Measurements from ENCODE around the gene COL6A3. TPM values are rescaled to one million over a fixed set of nuclear protein-coding genes. Genes with fewer than 3 reads are reported as not detected.

COL6A3 gene
- total and polyA plus RNA-seq, 7 donors: 2.8 to 715 (median 233) TPM

DNA sequence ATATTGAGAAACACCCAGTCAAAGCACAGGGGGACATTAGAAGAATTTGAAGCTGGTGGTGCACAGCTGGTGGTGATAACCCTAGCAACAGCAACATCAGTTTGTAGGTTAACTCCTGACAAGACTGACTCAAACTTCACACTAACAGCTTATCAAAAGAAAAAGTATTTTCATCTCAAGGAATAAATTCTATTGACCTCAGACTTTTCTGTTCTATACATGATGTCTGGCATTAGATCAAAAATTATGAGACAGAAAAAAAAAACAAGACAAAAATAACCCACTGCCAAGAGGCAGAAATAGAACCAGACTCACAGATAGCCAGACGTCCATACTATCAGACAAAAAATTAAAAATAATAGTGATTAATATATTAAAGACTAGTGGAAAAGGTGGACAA, 126.1 kb downstream of the COL6A3 start:
- Histone ChIP-seq H3K27me3 (no peaks in the 10 kb centered on the region), H3K4me3 (no peak overlapping the region), H3K36me3 (no peaks in the 10 kb centered on the region), H3K9me3 (no peaks in the 10 kb centered on the region), H3K27ac (peak overlapping the region in 3 of 4 donors; percentile 19 to 90 (median 89)), H3K4me1 (peaks cover 0 to 53% (median 46%) of the 10 kb centered on the region in 4 donors)
- intact Hi-C loops (cut with DNase I): loop anchor here (5.0 kb wide), 1 partner anchor 81 kb away; no protein-coding TSS in a partner anchor
- DNase-seq: no peak
- 84 to 88% methylated on average over 1 of the region's 1 CpG for WGBS, 2 donors
- TF ChIP-seq POLR2A (IDR thresholded peaks at IDR 0.05) (no peak), EP300 (IDR thresholded peaks at IDR 0.05) (no peak), POLR2AphosphoS5 (IDR thresholded peaks at IDR 0.05) (no peak)
- TF ChIP-seq, protein P1, sequence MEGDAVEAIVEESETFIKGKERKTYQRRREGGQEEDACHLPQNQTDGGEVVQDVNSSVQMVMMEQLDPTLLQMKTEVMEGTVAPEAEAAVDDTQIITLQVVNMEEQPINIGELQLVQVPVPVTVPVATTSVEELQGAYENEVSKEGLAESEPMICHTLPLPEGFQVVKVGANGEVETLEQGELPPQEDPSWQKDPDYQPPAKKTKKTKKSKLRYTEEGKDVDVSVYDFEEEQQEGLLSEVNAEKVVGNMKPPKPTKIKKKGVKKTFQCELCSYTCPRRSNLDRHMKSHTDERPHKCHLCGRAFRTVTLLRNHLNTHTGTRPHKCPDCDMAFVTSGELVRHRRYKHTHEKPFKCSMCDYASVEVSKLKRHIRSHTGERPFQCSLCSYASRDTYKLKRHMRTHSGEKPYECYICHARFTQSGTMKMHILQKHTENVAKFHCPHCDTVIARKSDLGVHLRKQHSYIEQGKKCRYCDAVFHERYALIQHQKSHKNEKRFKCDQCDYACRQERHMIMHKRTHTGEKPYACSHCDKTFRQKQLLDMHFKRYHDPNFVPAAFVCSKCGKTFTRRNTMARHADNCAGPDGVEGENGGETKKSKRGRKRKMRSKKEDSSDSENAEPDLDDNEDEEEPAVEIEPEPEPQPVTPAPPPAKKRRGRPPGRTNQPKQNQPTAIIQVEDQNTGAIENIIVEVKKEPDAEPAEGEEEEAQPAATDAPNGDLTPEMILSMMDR (IDR thresholded peaks at IDR 0.05): no peak

DNA sequence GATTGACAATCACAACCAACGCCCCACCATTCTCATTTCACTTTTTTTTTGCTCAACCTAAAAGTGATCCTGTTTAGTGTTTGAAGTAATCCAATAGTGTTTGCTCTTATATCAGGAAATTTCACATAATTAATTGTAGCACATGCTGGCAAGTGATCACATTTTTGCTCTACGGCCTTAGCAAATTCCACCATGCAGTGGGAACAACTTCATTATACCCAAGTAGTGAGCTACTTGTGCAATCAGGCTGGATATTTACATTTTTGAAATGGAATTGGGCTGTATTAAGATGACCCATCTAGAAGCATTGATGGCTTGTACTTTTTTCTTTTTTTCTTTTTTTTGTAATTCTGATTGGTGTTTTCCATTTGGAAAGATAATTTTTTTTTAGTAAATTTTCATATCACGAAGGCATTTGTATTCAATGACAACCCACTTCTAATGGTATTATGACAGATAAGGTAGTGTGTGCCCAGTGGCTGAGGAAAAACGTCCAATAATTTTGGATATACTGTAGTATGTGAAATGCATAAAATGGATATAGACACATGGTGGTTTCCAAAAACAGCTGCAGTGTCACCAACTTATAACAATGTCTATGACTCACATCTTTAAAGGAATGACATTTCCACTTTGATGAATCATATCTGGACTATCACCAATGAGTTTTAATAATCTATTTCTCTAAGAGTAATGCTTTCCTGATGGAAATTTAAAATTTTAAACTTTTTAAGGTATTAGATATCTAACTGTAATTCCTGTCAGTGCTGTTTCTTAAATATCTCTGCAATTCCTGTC, 130.6 kb downstream of the COL6A3 start:
- no peak overlapping the region for H3K4me3 ChIP-seq
- DNase-seq: no peak
- intact Hi-C loops (cut with DNase I): loop anchor here (5.0 kb wide), 1 partner anchor 34 kb away; no protein-coding TSS in a partner anchor
- H3K36me3 ChIP-seq: no peaks in the 10 kb centered on the region
- no peaks in the 10 kb centered on the region for H3K9me3 ChIP-seq
- no peaks in the 10 kb centered on the region for H3K27me3 ChIP-seq
- H3K4me1 ChIP-seq: peaks cover 0 to 60% (median 47%) of the 10 kb centered on the region in 4 donors
- WGBS, 2 donors: 69 to 79% methylated on average over 4 of the region's 4 CpGs
- TF ChIP-seq POLR2AphosphoS5 (IDR thresholded peaks at IDR 0.05): no peak
- TF ChIP-seq, protein P1 (IDR thresholded peaks at IDR 0.05): no peak
- no peak for TF ChIP-seq EP300 (IDR thresholded peaks at IDR 0.05)
- no peak for TF ChIP-seq POLR2A (IDR thresholded peaks at IDR 0.05)
- peak overlapping the region in 3 of 4 donors; percentile 81 to 87 (median 86) for H3K27ac ChIP-seq

DNA sequence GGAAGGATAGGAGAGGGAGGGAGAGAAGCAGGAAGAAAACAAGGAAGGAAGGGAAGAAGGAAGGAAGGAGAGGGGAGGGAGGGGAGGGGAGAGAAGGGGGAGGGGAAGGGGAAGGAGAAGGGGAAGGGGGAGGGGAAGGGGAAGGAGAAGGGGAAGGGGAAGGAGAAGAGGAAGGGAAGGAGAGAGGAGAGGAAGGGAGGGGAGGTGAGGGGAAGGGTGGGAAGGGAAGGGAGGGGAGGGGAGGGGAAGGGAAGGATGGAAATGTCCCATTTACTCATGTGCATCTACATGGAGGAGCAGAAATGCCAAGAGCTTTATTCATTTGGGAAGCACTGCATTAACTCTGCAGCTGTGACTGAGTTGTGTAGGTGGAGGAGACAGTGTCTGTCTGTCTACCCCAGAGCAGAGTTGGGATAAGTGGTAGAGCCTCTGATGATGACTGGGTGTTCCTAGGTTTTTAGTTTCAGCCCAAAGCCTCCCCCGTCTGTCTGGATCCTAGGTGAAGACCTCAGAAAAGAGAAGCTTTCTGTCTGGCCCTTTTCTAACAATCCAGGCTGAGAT, 131.3 kb downstream of the COL6A3 start:
- peak overlapping the region in 3 of 4 donors; percentile 81 to 87 (median 86) for H3K27ac ChIP-seq
- no peaks in the 10 kb centered on the region for H3K36me3 ChIP-seq
- no peak for DNase-seq
- H3K4me3 ChIP-seq: no peak overlapping the region
- no peaks in the 10 kb centered on the region for H3K9me3 ChIP-seq
- TF ChIP-seq, protein P1 (IDR thresholded peaks at IDR 0.05): no peak
- TF ChIP-seq POLR2AphosphoS5 (IDR thresholded peaks at IDR 0.05) (no peak), POLR2A (IDR thresholded peaks at IDR 0.05) (no peak), EP300 (IDR thresholded peaks at IDR 0.05) (no peak)
- H3K27me3 ChIP-seq: no peaks in the 10 kb centered on the region
- 55 to 69% methylated on average over 1 of the region's 1 CpG for WGBS, 2 donors
- intact Hi-C loops (cut with DNase I): loop anchor here (5.0 kb wide), 1 partner anchor 35 kb away; no protein-coding TSS in a partner anchor
- peaks cover 0 to 61% (median 54%) of the 10 kb centered on the region in 4 donors for H3K4me1 ChIP-seq

DNA sequence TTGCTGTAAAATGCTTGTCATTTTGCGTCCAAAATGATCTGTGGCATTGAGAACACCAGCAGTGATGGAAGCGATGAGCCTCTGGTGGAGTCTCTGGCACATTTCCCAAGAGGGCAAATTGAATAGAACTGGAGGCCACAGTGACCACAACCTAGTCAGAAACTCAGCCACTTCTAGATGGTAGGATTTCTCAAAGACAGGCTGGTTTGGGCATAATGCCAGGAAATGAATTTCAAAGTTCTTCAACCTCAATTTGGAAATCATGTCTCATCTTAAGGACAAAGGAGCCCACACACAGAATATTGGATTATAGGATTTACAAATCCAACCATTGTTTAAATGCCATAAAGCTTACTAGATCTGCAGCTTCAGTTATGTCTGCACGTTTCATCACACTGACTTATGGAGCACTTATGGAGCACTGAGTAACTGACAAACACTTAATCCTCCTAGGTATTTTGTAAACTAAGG, 132.1 kb downstream of the COL6A3 start:
- H3K27ac ChIP-seq: peak overlapping the region in 3 of 4 donors; percentile 81 to 87 (median 86)
- WGBS, 2 donors: 54 to 66% methylated on average over 3 of the region's 3 CpGs
- H3K27me3 ChIP-seq: no peaks in the 10 kb centered on the region
- TF ChIP-seq EP300 (IDR thresholded peaks at IDR 0.05): no peak
- TF ChIP-seq POLR2AphosphoS5 (IDR thresholded peaks at IDR 0.05): peak in 1 of 4 donors; percentile 24
- TF ChIP-seq, protein P1 (IDR thresholded peaks at IDR 0.05): no peak
- peaks cover 0 to 58% (median 54%) of the 10 kb centered on the region in 4 donors for H3K4me1 ChIP-seq
- intact Hi-C loops (cut with DNase I): loop anchor here (5.0 kb wide), 1 partner anchor 35 kb away; no protein-coding TSS in a partner anchor
- H3K9me3 ChIP-seq: no peaks in the 10 kb centered on the region
- no peaks in the 10 kb centered on the region for H3K36me3 ChIP-seq
- no peak for DNase-seq
- no peak overlapping the region for H3K4me3 ChIP-seq

Measured in sigmoid colon (tissue), 7 donors.